Panc1 (cell line): ENCODE results near the gene PDS5B. TPM values are rescaled to one million over a fixed set of nuclear protein-coding genes. Genes with fewer than 3 reads are reported as not detected.

Experiments used
- ATAC-seq: fragments of 200-7000 bp; cut with Tn5 transposase; 2 replicates; pipeline ENCODE4 v1.9.1; 2020; ENCODE audit warnings: mild to moderate bottlenecking, moderate library complexity
- BruUV-seq: library from RNA; stranded (reverse); fragments of 400-500 nt; replicated peaks from 2 replicates; lab custom pipeline; 2021; lab: Mats Ljungman, UMichigan
- CTCF ChIA-PET: fragments of 300-600 bp; sonication (Branson Sonifier 250); formaldehyde crosslinking; loops from one replicate; lab custom pipeline; 2022; ENCODE audit warnings: antibody characterized with exemption; lab: Charles Lee
- POLR2A ChIA-PET: fragments of 300-600 bp; sonication (Branson Sonifier 250); formaldehyde crosslinking; loops from one replicate; lab custom pipeline; 2022; ENCODE audit warnings: antibody characterized with exemption; lab: Charles Lee
- DNase-seq: peaks from one replicate; pipeline ENCODE4 v3.0.0-alpha.2; 2010; ENCODE audit warnings: low read depth, low spot score
- H3K27ac ChIP-seq: 2 replicates; pipeline ENCODE4 v1.5.1; 2011; ENCODE audit warnings: mild to moderate bottlenecking, low read length, inconsistent platforms
- H3K27me3 ChIP-seq: fragments of 200-500 bp; sonication (Bioruptor generic); 2 replicates; pipeline ENCODE4 v1.6.0; 2014; ENCODE audit warnings: low read length, inconsistent platforms; ENCODE audit not compliant: control insufficient read depth, insufficient read depth
- H3K36me3 ChIP-seq: fragments of 200-500 bp; sonication (Bioruptor generic); 2 replicates; pipeline ENCODE4 v1.5.1; 2014; ENCODE audit warnings: inconsistent platforms, mild to moderate bottlenecking, low read length, moderate library complexity; ENCODE audit not compliant: control insufficient read depth, insufficient read depth
- H3K4me1 ChIP-seq: 2 replicates; pipeline ENCODE4 v1.5.1; 2011; ENCODE audit warnings: inconsistent platforms, mild to moderate bottlenecking, low read length, moderate library complexity; ENCODE audit not compliant: control insufficient read depth, insufficient read depth
- H3K4me3 ChIP-seq, 2 experiments: 2 replicates each; pipeline ENCODE4 v1.5.1; 2011 to 2012; ENCODE audit warnings: low read depth in 2 of 2, low read length in 2 of 2, mild to moderate bottlenecking in 2 of 2, inconsistent platforms in 1 of 2, moderate library complexity in 1 of 2
- H3K9me3 ChIP-seq: fragments of 200-500 bp; sonication (Bioruptor generic); 2 replicates; pipeline ENCODE4 v1.5.1; 2014; ENCODE audit warnings: low read depth, mild to moderate bottlenecking, inconsistent platforms, low read length, moderate library complexity; ENCODE audit not compliant: control insufficient read depth, insufficient read depth
- POLR2AphosphoS5 ChIP-seq: IDR thresholded peaks from 2 replicates; pipeline ENCODE4 v1.6.1; 2012; ENCODE audit warnings: mild to moderate bottlenecking, low read depth, low read length, moderate library complexity
- SIN3A ChIP-seq: IDR thresholded peaks from 2 replicates; pipeline ENCODE4 v1.6.1; 2012; ENCODE audit warnings: low read depth, mild to moderate bottlenecking, low read length, moderate library complexity, borderline replicate concordance; ENCODE audit not compliant: insufficient read depth
- TCF7L2 ChIP-seq: IDR thresholded peaks from 2 replicates; pipeline ENCODE4 v1.6.1; 2011; ENCODE audit warnings: mild to moderate bottlenecking, low read depth, low read length, inconsistent platforms
- in situ Hi-C: cut with HindIII; loops from 2 replicates; pipeline ENCODE4 v1.10.0; 2016; ENCODE audit warnings: low sequenced_read_pairs, low pct_unique_long_range_greater_than_20kb
- intact Hi-C: fragments of 100-400 bp; cut with micrococcal nuclease; formaldehyde crosslinking; loops from one replicate; pipeline ENCODE4 v1.10.0; 2022; ENCODE audit not compliant: unreplicated experiment
- total RNA-seq: library from RNA; stranded (reverse); gene quantifications from one replicate; pipeline ENCODE4 v1.2.1, GENCODE V29; 2021; ENCODE audit not compliant: unreplicated experiment
- TF ChIP-seq, protein P1 (sequence below): fragments of 450-650 bp; IDR thresholded peaks from 2 replicates; pipeline ENCODE4 v1.5.1; 2017; ENCODE audit warnings: mild to moderate bottlenecking
- TF ChIP-seq, protein P2 (sequence below), 2 experiments: IDR thresholded peaks; 2 replicates each; pipeline ENCODE4 v1.6.1; 2011 to 2012; ENCODE audit warnings: low read depth in 2 of 2, control low read depth in 1 of 2, low read length in 1 of 2, mild to moderate bottlenecking in 1 of 2, moderate library complexity in 1 of 2; ENCODE audit not compliant: insufficient read depth in 1 of 2

PDS5B gene
- total RNA-seq, 1 experiment from 2014 or later: 33.9 TPM

DNA sequence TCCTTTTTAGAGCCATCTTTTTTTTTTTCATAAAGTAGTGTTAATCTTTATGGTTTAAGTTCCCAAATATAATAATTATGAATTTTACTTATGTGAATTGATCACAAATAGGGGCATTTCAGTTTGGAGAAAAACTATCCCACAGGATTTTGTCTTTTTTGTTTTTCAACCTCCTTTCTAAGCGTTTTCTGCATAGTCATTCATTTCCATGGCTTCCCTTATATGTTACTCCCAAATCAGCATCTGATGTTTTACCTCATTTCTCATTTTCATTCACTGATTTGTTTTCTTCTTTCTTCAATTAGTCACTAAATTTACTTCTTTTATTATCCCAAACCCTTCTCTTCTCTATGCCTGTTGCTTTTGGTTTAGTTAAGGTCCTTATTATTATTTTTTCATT is 24.7 kb downstream of the PDS5B start:
- H3K4me1 ChIP-seq: no peaks in the 10 kb centered on the region
- no peak overlapping the region for H3K4me3 ChIP-seq
- H3K27me3 ChIP-seq: no peaks in the 10 kb centered on the region
- intact Hi-C loops (no loop called here), in situ Hi-C loops (no loop called here)
- no peaks in the 10 kb centered on the region; the same call in 1 of the 2 replicates for H3K9me3 ChIP-seq
- TF ChIP-seq POLR2AphosphoS5 (no peak), TCF7L2 (no peak), SIN3A (no peak)
- POLR2A ChIA-PET: no interaction called here
- ATAC-seq: no peak
- CTCF ChIA-PET: no interaction called here
- no peak overlapping the region for H3K27ac ChIP-seq
- no peaks in the 10 kb centered on the region for H3K36me3 ChIP-seq
- DNase-seq: no peak
- BruUV-seq: no TSS peak

DNA sequence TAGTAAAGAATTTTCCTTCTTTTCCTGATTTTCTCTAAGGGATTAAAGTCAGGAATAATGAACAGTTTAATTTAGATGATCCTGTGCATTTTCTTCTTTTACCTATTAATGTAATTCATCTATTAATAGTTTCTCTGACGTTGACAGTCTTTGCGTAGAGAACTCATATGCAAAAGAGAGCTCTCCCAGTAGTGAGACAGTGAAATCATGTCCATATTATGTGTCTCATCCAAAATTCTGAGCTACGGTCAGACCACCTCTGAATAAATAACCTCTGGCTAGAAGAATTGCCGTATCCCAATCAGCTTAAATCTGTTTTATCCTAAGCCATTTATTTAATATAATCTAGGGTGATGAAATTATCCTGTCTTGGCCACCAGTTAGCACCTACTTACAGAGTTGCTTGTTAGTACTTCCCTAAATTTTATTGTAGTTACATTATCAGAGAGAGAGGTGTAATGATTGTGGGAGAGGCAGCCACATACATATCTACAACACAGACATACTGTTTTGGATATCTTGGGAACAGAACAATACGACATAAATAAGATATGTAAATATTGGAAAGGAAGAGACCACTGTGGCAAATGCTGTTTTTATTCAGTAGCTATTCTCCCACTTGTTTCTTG is 30.7 kb downstream of the PDS5B start:
- TF ChIP-seq, protein P1, sequence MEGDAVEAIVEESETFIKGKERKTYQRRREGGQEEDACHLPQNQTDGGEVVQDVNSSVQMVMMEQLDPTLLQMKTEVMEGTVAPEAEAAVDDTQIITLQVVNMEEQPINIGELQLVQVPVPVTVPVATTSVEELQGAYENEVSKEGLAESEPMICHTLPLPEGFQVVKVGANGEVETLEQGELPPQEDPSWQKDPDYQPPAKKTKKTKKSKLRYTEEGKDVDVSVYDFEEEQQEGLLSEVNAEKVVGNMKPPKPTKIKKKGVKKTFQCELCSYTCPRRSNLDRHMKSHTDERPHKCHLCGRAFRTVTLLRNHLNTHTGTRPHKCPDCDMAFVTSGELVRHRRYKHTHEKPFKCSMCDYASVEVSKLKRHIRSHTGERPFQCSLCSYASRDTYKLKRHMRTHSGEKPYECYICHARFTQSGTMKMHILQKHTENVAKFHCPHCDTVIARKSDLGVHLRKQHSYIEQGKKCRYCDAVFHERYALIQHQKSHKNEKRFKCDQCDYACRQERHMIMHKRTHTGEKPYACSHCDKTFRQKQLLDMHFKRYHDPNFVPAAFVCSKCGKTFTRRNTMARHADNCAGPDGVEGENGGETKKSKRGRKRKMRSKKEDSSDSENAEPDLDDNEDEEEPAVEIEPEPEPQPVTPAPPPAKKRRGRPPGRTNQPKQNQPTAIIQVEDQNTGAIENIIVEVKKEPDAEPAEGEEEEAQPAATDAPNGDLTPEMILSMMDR: no peak
- TF ChIP-seq TCF7L2: no peak
- TF ChIP-seq POLR2AphosphoS5: no peak
- TF ChIP-seq, protein P2, sequence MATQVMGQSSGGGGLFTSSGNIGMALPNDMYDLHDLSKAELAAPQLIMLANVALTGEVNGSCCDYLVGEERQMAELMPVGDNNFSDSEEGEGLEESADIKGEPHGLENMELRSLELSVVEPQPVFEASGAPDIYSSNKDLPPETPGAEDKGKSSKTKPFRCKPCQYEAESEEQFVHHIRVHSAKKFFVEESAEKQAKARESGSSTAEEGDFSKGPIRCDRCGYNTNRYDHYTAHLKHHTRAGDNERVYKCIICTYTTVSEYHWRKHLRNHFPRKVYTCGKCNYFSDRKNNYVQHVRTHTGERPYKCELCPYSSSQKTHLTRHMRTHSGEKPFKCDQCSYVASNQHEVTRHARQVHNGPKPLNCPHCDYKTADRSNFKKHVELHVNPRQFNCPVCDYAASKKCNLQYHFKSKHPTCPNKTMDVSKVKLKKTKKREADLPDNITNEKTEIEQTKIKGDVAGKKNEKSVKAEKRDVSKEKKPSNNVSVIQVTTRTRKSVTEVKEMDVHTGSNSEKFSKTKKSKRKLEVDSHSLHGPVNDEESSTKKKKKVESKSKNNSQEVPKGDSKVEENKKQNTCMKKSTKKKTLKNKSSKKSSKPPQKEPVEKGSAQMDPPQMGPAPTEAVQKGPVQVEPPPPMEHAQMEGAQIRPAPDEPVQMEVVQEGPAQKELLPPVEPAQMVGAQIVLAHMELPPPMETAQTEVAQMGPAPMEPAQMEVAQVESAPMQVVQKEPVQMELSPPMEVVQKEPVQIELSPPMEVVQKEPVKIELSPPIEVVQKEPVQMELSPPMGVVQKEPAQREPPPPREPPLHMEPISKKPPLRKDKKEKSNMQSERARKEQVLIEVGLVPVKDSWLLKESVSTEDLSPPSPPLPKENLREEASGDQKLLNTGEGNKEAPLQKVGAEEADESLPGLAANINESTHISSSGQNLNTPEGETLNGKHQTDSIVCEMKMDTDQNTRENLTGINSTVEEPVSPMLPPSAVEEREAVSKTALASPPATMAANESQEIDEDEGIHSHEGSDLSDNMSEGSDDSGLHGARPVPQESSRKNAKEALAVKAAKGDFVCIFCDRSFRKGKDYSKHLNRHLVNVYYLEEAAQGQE (IDR thresholded peaks at IDR 0.05; ENCODE audit: insufficient read depth in 1 of 2, low read depth in 2 of 2, low read length in 1 of 2): no peak
- no peak for TF ChIP-seq SIN3A
- Histone ChIP-seq H3K4me3 (no peak overlapping the region), H3K4me1 (no peaks in the 10 kb centered on the region), H3K36me3 (no peaks in the 10 kb centered on the region), H3K9me3 (peaks cover 12% of the 10 kb centered on the region; the same call in 1 of the 2 replicates), H3K27me3 (no peaks in the 10 kb centered on the region), H3K27ac (no peak overlapping the region)
- intact Hi-C loops: no loop called here
- ATAC-seq (no peak), DNase-seq (no peak)
- BruUV-seq: no TSS peak
- ChIA-PET POLR2A (no interaction called here), CTCF (no interaction called here)
- in situ Hi-C loops: no loop called here

DNA sequence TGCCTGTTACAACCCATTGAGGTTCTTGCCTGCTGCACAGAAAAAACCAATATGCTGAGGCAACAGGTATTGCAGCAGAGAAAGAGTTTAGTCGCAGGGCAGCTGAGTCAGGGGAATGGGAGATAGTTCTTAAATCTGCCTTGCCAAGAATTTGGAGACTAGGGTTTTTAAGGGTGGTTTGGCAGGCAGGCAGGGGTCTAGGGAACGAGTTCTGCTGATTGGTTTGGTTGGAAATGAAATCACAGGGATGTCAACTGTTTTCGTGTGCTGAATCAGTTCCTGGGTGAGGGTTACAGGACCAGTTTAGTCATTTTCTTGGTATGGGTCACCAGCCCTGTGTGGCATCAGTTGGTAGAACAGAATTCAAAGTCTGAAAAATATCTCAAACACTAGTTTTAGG is 36.6 kb downstream of the PDS5B start:
- DNase-seq: no peak
- intact Hi-C loops: no loop called here
- CTCF ChIA-PET: interaction anchor here (0.6 kb wide), 1 partner anchor 14 kb away, joined by 3 read pairs; no protein-coding TSS in a partner anchor

More for the DNA sequence above, 36.6 kb downstream of the PDS5B start:
- Histone ChIP-seq H3K4me1 (no peaks in the 10 kb centered on the region), H3K27me3 (no peaks in the 10 kb centered on the region), H3K27ac (no peak overlapping the region), H3K36me3 (no peaks in the 10 kb centered on the region; the same call in 1 of the 2 replicates), H3K4me3 (no peak overlapping the region), H3K9me3 (peaks cover 21% of the 10 kb centered on the region; the same call in 1 of the 2 replicates)
- BruUV-seq: no TSS peak
- in situ Hi-C loops: no loop called here
- TF ChIP-seq, protein P2 (IDR thresholded peaks at IDR 0.05; ENCODE audit: insufficient read depth in 1 of 2, low read depth in 2 of 2, low read length in 1 of 2): no peak
- TF ChIP-seq SIN3A (no peak), POLR2AphosphoS5 (no peak), TCF7L2 (no peak)
- TF ChIP-seq, protein P1: no peak
- POLR2A ChIA-PET: no interaction called here
- ATAC-seq: no peak
